ENCODE results near the gene NUDT3.

The NUDT3 gene

GRCh38 chr6:34392497-34393190 lies at the start of gene NUDT3:
TSS of gene NUDT3 (minus strand) at chr6:34392669. CDS start at chr6:34392362, 307 bp downstream.
- Mint-ChIP-seq H3K27me3 (no peaks in the 10 kb centered on the region), H3K4me3 (peak within 1 kb of the TSS; percentile 62), H3K4me1 (peaks cover 23% of the 10 kb centered on the region), H3K27ac (peak within 1 kb of the TSS; percentile 90 to 99), H3K9me3 (no peaks in the 10 kb centered on the region)
- peak; percentile 93 for ATAC-seq
- DNase-seq, result peak; percentile 96 to 98

GRCh38 chr6:34441526-34441925 lies 49.1 kb upstream of the NUDT3 start:
- no peak for DNase-seq
- no peaks in the 10 kb centered on the region for H3K4me1 Mint-ChIP-seq
- no peak for ATAC-seq
- H3K9me3 Mint-ChIP-seq, result peaks cover 6 to 9% of the 10 kb centered on the region in 2 donors
- peaks cover 7% of the 10 kb centered on the region for H3K27me3 Mint-ChIP-seq
- no peak overlapping the region for H3K4me3 Mint-ChIP-seq
- H3K27ac Mint-ChIP-seq, result no peak overlapping the region

GRCh38 chr6:34439442-34439841 lies 47.0 kb upstream of the NUDT3 start:
- peaks cover 7% of the 10 kb centered on the region for H3K27me3 Mint-ChIP-seq
- H3K27ac Mint-ChIP-seq, result no peak overlapping the region
- no peak overlapping the region for H3K4me3 Mint-ChIP-seq
- H3K9me3 Mint-ChIP-seq, result peaks cover 6 to 9% of the 10 kb centered on the region in 2 donors
- DNase-seq, result no peak
- no peaks in the 10 kb centered on the region for H3K4me1 Mint-ChIP-seq
- ATAC-seq, result no peak

GRCh38 chr6:34438705-34439104 lies 46.2 kb upstream of the NUDT3 start:
- DNase-seq (no peak), ATAC-seq (no peak)
- H3K4me3 Mint-ChIP-seq, result no peak overlapping the region
- H3K27me3 Mint-ChIP-seq, result peaks cover 7% of the 10 kb centered on the region
- H3K4me1 Mint-ChIP-seq, result no peaks in the 10 kb centered on the region
- peaks cover 6 to 9% of the 10 kb centered on the region in 2 donors for H3K9me3 Mint-ChIP-seq
- H3K27ac Mint-ChIP-seq, result no peak overlapping the region

DNA sequence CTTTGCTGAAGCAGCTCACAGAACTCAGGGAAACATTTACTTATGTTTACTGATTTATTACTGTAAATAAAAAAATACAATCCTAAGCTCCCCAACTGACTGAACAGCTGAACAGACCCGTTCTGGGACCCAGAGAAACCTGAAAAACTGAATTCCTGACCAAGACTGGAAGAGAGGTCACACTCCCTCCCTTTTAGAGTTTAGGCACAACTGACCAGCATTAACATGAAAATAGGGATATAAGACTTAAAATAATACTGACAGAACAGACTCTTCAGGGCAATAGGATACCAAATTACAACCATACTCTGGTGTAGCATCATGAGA lies 45.1 kb upstream of the NUDT3 start:
- ATAC-seq, result no peak
- no peaks in the 10 kb centered on the region for H3K4me1 Mint-ChIP-seq

DNA sequence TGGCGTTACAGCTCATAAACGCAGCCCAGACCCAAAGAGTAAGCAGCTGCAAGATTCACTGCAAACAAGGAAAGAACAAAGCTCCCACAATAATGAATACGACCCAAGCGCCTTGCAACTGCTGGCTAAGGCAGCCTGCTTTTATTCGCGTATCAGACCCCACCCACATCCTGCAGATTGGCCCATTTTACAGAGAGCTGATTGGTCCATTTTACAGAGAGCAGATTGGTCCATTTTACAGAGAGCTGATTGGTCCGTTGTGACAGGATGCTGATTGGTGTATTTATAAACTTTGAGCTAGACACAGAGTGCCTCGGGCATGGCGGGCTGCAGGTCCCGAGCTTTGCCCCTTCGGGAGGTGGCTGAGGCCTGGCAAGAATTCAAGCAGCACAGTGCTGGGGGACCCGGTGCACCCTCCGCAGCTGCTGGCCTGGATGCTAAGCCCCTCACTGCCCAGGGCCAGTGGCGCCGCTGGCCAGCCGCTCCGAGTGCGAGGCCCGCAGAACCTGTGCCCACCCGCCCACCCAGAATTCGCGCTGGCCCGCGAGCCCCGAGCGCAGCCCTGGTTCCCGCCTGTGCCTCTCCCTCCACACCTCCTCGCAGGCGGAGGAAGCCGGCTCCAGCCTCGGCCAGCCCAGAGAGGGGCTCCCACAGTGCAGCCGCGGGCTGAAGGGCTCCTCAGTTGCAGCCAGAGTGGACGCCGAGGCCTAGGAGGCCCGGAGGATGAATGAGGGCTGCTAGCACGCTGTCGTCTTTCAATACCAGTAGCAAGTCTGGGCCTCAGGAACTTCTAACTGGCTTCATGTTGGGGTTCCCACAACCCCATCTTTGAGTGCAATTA lies 44.6 kb upstream of the NUDT3 start:
- H3K4me1 Mint-ChIP-seq, result no peaks in the 10 kb centered on the region
- H3K4me3 Mint-ChIP-seq, result no peak overlapping the region
- H3K9me3 Mint-ChIP-seq, result peaks cover 6 to 9% of the 10 kb centered on the region in 2 donors
- H3K27ac Mint-ChIP-seq, result no peak overlapping the region
- peaks cover 7% of the 10 kb centered on the region for H3K27me3 Mint-ChIP-seq
- DNase-seq (no peak), ATAC-seq (no peak)

More for the DNA sequence above, 45.1 kb upstream of the NUDT3 start:
- Mint-ChIP-seq H3K4me3 (no peak overlapping the region), H3K27ac (no peak overlapping the region), H3K9me3 (peaks cover 6 to 9% of the 10 kb centered on the region in 2 donors), H3K27me3 (peaks cover 7% of the 10 kb centered on the region)
- no peak for DNase-seq

DNA sequence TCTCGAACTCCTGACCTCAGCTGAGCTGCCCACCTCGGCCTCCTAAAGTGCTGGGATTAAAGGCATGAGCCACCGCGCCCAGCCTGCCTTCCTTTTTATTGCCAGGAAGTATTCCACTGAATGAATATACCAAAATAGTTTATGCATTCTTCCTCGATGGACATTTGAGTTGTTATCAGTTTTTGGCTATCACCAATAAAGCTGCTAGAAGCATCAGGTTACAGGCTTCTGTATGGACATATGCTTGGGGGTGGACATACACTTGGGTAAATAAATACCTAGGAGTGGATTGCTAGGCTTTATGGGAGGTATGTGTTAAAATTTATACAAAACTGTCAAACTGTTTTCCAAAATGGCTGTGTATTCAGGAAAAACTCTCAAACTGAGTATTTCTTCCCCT lies 43.4 kb upstream of the NUDT3 start:
- Mint-ChIP-seq H3K27ac (no peak overlapping the region), H3K4me1 (no peaks in the 10 kb centered on the region), H3K4me3 (no peak overlapping the region), H3K9me3 (peaks cover 6 to 9% of the 10 kb centered on the region in 2 donors), H3K27me3 (peaks cover 7% of the 10 kb centered on the region)
- ATAC-seq (no peak), DNase-seq (no peak)

GRCh38 chr6:34425498-34426410 lies 33.3 kb upstream of the NUDT3 start, which contains the start of gene RPS10:
TSS of gene RPS10 (minus strand) at chr6:34426069. CDS start at chr6:34425221, 848 bp downstream.
- no peaks in the 10 kb centered on the region for H3K9me3 Mint-ChIP-seq
- H3K4me3 Mint-ChIP-seq, result peak within 1 kb of the TSS; percentile 99 to 100
- peak within 1 kb of the TSS; percentile 100 for H3K27ac Mint-ChIP-seq
- no peaks in the 10 kb centered on the region for H3K27me3 Mint-ChIP-seq
- ATAC-seq (peak; percentile 98), DNase-seq (peak; percentile 94)
- peaks cover 43% of the 10 kb centered on the region for H3K4me1 Mint-ChIP-seq

GRCh38 chr6:34425132-34425497 lies 32.6 kb upstream of the NUDT3 start:
- DNase-seq (no peak), ATAC-seq (no peak)
- Mint-ChIP-seq H3K9me3 (no peaks in the 10 kb centered on the region), H3K27me3 (no peaks in the 10 kb centered on the region), H3K4me1 (peaks cover 50% of the 10 kb centered on the region), H3K4me3 (peak overlapping the region; percentile 99 to 100), H3K27ac (peak overlapping the region; percentile 100)

- Mint-ChIP-seq H3K4me1 (peaks cover 51% of the 10 kb centered on the region), H3K9me3 (no peaks in the 10 kb centered on the region), H3K27ac (peak overlapping the region; percentile 100), H3K4me3 (peak overlapping the region; percentile 99 to 100), H3K27me3 (no peaks in the 10 kb centered on the region)
- DNase-seq (no peak), ATAC-seq (no peak)
Observed at GRCh38 chr6:34424200-34425131, 32.0 kb upstream of the NUDT3 start.

GRCh38 chr6:34423254-34423653 lies 30.8 kb upstream of the NUDT3 start:
- no peak for ATAC-seq
- no peaks in the 10 kb centered on the region for H3K27me3 Mint-ChIP-seq
- DNase-seq, result no peak
- peaks cover 57% of the 10 kb centered on the region for H3K4me1 Mint-ChIP-seq
- no peaks in the 10 kb centered on the region for H3K9me3 Mint-ChIP-seq
- H3K4me3 Mint-ChIP-seq, result peak overlapping the region in 1 of 2 donors; percentile 99
- peak overlapping the region in 1 of 2 donors; percentile 69 for H3K27ac Mint-ChIP-seq

GRCh38 chr6:34418367-34418766 lies 25.9 kb upstream of the NUDT3 start:
- Mint-ChIP-seq H3K27ac (no peak overlapping the region), H3K27me3 (no peaks in the 10 kb centered on the region), H3K9me3 (no peaks in the 10 kb centered on the region), H3K4me3 (no peak overlapping the region), H3K4me1 (peaks cover 40% of the 10 kb centered on the region)
- no peak for ATAC-seq
- DNase-seq, result no peak

DNA sequence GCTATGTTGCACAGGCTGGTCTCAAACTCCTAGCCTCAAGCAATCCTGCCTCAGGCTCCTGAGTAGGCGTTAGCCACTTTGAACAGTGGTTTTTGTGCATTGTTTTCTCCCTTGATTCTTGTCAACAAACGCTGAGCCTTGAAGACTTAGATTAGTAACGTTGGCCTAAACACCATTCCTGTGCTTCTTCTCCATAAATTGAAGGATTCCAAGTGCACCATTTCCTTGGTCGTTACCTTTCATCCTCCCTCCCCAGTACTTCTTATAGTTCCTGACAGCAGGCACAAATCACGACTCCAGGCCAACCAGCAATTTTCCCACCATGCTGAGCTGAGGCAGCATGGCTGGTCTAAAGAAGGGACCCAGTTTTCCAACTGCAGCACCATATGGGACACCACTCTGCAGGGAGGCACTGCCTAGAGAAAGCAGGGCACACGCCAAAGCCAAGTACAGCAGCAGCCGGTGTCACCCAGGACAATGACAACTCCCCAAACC lies 24.5 kb upstream of the NUDT3 start:
- Mint-ChIP-seq H3K4me1 (peaks cover 33% of the 10 kb centered on the region), H3K9me3 (no peaks in the 10 kb centered on the region), H3K27ac (no peak overlapping the region), H3K4me3 (no peak overlapping the region), H3K27me3 (no peaks in the 10 kb centered on the region)
- DNase-seq (no peak), ATAC-seq (no peak)

All from stimulated activated naive CD8-positive, alpha-beta T cell treated with anti-CD3 and anti-CD28 coated beads, Interleukin-15, amount 100 ng/mL, for 72 hours (primary cell).